GM19467 (cell line): ENCODE measurements around the gene WTIP.
"Not testable (repeated sequence)": the region's sequence is repeated elsewhere in the genome, so short reads cannot be mapped to it uniquely, and the experiment has no call there.

Source experiments
- ATAC-seq: cut with Tn5 transposase; IDR thresholded peaks from one replicate; pipeline ENCODE4 v1.9.1; 2021; ENCODE audit warnings: mild to moderate bottlenecking, moderate library complexity; ENCODE audit not compliant: unreplicated experiment

Gene WTIP

DNA sequence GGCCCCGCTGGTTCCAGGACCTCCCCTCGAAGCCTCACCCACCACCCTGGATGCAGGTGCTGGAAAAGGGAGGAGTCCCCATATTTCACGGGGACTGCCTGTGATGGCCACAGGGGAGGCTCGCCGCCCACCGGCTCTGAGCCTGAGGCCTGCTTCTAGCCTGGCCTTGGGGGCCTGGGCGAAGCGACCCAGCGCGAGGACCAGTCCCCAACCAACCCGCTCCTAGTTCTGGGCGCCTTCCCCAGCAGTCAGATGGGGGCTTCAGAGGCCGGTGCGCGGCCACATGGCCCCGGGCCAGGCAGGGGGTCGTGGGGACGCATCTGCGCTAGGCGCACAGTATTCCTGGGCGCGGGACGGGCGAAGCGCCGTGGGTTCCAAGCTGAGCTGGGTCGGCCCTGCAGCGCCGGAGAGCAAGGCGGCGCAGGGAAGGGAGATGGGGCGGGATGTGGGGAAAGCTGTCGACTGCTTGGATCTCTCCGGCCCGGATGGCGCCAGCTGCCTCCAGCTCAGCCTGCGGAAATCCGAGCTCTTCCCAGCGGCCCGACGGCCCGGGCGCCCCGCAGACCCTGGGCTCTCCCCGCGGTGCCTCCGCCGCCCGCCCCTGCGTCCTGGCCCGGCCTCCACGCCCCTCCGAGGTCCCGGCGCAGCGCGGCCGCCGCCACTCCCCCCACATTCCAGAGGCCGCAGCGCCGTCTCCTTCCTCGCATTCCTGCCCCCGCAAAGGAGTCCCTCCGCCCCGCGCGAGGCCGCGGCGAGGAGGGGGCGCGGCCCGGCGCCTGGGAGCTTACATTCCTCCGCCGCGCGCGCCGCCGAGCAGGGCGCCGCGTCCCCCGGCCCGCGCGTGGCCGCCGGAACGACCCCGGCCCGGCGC lies at the start of gene WTIP:
Gene WTIP, plus strand, starts transcription at position 788 of the 871 bp plus-strand sequence. CDS start 217 bp downstream, outside the sequence.
- no peak for ATAC-seq

DNA sequence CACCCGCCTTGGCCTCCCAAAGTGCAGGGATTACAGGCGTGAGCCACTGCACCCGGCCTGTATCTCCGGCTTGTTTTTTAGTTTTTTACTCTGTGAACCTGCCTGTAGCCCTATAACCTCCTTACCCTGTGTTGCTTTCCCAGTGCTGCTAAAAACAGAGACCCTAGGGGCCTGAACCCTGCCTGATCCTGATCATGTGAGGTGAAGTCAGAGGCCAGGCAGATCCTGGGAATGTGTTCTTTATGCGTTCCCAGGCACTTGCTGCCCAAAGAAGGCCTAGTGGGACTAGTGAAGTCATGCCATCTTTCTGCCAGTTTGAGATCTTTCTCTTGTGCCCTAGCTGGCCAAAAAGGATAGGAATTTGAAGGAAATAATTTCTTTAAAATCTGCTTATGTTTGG lies 48.8 kb upstream of the WTIP start:
- ATAC-seq, result no peak

- ATAC-seq, result no peak
These were observed 44.8 kb upstream of the WTIP start for GRCh38 chr19:34436716-34437115.

GRCh38 chr19:34448191-34448590 lies 33.4 kb upstream of the WTIP start:
- ATAC-seq, result no peak

DNA sequence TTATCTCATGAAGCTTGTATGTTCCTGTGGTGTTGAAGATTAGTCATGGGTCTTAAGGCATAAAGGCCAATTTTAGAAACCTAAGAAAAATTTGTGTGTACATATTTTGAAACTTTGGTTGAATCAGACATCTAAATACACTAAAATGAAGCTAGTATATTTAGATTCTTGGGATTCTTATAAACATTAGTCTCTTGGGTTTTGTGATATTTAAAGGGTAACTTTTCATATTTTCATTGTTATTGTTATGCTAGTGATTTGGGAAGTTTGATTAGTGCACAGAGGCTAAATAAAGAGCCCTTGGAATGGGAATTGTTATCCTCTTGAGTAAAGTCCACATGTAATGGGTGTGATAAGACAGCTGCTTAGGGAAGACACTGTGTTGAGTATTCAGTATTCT lies 28.8 kb upstream of the WTIP start:
- ATAC-seq, result no peak

DNA sequence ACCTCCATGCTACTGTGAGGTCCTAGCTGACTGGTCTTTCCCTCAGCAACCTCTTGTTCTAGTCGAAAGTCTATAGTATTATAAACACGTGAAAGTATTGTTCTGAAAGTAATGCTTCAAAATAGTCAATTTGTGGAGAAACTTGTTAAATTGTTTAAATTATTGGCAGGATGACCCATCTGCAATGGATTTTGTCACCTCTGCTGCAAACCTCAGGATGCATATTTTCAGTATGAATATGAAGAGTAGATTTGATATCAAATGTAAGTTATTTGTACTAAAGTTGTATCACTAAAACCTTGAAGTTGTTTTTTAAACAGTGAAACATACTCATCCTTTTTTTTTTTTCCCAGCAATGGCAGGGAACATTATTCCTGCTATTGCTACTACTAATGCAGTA lies 27.5 kb upstream of the WTIP start:
- no peak for ATAC-seq

GRCh38 chr19:34454685-34455084 lies 26.9 kb upstream of the WTIP start:
- no peak for ATAC-seq

DNA sequence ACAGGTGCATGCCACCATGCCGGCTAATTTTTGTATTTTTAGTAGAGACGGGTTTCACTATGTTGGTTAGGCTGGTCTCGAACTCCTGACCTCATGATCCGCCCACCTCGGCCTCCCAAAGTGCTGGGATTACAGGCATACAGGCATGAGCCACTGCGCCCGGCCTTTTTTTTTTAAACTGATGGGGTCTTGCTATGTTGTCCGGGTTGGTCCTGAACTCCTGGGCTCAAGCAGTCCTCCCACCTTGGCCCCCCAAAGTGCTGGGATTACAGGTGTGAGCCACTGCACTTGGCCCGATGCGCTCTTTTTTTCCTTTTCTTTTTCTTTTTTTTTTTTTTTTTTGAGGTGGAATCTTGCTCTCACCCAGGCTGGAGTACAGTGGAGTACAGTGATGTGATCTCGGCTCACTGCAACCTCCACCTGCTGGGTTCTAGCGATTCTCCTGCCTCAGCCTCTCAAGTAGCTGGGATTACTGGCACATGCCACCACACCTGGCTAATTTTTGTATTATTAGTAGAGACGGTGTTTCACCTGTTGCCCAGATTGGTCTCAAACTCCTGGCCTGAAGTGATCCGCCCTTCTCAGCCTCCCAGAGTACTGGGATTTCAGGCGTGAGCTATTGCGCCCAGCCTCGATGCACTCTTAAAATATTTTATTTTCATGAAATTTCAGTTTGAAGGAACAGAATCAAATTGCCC lies 25.6 kb upstream of the WTIP start:
- ATAC-seq, result not testable (repeated sequence)

DNA sequence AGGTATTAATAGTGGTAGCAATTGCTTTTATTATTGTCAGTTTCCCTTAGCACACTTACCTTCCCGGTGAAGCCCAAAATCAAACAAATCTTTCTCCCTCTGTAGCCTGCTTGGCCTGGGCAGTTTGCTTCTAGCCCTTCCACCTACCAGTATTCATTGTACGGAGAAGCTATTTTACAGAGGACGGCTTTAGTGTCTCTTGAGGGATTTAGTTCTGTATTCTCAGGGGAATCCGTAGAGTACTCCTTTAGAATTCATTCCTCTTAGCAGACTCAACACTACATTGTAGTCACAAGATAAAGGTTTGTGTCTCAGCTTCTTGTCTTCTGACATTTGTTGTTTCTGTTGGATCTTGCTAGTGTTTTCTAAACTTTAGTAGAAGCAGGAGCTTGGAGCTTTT lies 24.1 kb upstream of the WTIP start:
- no peak for ATAC-seq

DNA sequence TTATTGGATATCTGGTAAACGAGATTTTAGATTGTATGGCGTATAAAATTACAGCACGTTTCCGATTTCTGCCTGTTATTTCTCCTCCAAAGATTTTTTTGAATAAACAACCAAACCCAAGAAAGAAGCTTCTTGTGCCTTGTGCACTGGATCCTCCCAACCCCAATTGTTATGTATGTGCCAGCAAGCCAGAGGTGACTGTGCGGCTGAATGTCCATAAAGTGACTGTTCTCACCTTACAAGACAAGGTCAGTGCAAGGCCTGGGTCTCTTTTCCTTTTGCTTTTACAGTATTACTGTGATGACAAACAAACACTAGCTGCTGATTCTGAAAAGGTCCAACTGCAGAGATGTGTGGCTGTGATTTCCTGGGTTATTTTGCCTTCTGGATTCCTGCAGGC lies 22.9 kb upstream of the WTIP start:
- no peak for ATAC-seq

DNA sequence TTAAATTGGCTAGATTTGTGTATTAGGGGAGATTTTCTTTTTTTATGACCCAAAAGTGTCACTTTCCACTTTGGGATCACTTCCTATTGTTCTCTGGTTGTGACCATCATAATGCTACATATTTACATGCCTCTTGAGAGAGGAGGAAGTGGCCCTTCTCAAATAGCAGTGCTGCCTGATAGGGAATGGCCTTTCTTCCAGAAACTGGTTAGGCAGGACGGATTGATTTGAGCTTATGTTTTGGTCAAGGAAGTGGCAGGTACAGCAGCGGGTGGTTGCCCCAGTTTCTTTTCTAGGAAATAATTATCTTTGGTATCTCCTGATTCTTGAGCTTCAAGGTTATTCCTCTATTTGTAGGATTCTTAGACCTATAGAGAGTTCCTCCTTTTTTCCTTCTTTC lies 21.9 kb upstream of the WTIP start:
- no peak for ATAC-seq

DNA sequence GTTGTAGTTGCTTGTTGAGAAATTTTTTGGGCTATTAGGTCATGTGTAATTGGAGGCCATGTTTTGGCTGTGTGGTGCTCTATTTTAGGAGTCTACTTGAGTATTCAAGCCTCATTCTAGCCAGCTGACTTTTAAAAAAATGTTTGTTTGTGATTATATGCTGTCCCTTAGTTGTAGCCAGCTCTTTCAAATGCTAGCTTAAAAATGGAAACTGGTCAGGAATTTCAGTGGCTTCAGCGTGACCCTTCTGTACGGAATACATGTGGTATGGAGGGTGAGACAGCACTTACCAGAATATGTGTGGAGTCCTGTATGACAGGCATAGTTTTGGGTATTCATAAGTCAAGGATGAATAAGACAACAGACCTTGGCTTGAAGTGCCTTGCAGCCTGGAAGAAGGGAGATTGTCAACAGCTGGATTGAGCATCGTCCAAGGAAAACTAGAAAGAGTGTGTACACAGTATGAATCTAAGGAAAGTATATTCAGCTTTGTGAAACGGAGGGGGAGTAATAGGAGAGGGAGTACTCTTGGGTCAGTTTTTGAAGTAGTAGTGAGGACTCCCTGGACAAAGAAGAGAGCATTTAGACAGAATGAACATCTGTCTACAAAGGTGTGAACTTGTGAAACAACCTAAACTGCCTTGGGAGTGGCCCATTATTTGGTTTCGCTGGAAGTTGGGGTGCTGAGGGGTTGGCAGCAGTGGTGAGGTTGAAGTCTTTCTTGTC lies 20.0 kb upstream of the WTIP start:
- no peak for ATAC-seq

GRCh38 chr19:34464785-34465184 lies 16.8 kb upstream of the WTIP start:
- ATAC-seq, result not testable (repeated sequence)

- ATAC-seq, result no peak
These were observed 13.1 kb upstream of the WTIP start for GRCh38 chr19:34468409-34468808.

DNA sequence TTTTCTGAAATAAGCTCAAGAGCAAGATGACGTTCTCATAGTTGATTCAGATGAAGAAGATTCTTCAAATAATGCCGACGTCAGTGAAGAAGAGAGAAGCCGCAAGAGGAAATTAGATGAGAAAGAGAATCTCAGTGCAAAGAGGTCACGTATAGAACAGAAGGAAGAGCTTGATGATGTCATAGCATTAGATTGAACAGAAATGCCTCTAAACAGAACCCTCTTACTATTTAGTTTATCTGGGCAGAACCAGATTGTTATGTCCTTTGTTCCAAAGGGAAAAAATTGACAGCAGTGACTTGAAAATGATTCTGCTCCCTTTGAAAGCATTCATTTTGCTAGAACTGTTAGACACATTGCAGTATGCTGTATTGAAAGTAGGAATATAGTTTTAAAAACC lies 12.5 kb upstream of the WTIP start:
- ATAC-seq, result not testable (repeated sequence)

DNA sequence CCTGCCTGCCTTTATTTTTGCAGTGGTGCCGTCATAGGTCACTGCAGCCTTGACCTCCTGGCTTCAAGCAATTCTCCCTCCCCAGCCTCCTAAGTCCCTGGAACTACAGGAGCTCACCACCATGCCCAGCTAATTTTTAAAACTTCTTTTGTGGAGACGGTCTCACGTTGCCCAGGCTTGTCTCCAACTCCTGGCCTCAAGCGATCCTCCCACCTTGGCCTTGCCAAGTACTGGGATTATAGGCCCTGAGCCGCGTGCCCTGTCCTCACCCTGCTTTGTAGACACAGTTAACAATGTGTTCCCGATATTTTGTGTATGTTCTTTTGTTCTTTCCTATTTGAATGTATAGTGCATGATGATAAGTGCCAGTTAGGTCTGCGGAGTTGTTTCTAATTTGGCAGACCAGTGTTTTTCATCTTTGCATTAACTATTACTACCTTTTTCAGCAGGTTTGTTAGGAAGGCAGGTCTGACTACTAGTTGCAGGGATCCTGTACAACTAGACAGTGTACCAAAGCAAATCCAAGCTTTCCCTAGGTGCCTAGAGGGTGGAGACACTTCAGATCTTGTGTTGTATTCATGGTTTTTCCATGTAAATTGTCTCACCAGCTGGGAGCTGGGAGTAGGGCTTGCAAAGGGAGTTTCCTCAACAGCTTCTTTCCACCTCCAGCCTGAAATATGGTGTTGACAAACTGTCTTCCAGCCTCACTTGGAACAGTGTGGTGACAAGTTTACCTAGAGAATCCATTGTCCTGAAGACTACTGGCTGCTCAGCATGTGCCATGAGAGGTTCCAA lies 9.5 kb upstream of the WTIP start:
- no peak for ATAC-seq

GRCh38 chr19:34474233-34474989 lies 7.1 kb upstream of the WTIP start:
- ATAC-seq, result no peak

DNA sequence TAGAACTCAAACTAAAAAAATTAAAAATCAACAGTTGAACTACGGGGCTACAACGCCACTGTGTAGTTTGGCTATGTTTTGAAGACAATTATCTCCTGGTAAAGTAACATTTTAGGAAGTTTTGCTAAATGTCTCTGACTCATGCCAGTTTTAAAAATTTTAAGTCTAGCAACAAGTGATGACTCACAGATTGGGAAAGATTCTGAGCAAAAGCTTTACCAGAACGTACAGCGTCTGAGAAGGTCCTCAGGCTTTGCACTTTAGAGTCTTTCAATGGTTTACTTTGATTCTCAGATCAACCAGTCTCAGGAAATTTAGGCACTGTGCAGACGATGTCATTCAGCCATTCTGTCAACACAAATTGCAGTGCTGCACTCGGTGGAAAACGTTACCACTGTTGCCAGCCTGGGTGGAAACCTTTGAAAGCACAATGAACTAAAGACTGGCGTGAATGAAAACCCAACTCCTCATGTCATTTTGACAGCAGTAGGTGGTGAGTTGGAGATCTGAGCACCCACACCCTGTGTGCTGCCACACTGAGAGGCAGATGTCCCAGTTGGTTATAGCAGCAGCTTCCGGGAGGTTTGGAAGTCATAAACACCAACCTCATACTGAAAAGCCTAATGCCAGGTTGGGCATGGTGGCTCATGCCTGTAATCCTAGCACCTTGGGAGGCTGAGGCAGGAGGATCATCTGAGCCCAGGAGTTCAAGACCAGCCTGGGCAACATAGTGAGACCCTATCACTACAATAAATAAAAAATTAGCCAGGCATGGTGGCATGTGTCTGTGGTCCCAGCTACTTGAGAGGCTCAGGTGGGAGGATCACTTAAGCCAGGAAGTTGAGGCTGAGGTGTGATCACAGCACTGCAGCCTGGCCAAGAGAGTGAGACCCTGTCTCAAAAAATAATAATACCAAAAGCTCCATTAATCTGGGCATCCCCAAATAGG lies 6.3 kb upstream of the WTIP start:
- no peak for ATAC-seq
